HepG2 (cell line): ENCODE data around the gene FOXD2. TPM values are rescaled to one million over a fixed set of nuclear protein-coding genes. Genes with fewer than 3 reads are reported as not detected.

Experiments used
- ARHGAP35 ChIP-seq: sonication (generic); formaldehyde crosslinking; IDR thresholded peaks from 2 replicates; pipeline ENCODE4 v1.9.0; 2022; ENCODE audit warnings: mild to moderate bottlenecking, inconsistent platforms, moderate library complexity, missing genetic modification reagents, borderline replicate concordance
- BRCA1 ChIP-seq: sonication (generic); formaldehyde crosslinking; IDR thresholded peaks from 2 replicates; pipeline ENCODE4 v1.4.0; 2020; ENCODE audit warnings: missing genetic modification reagents
- CEBPG ChIP-seq: IDR thresholded peaks from 2 replicates; pipeline ENCODE4 v1.6.1; 2016
- JUND ChIP-seq: sonication (generic); formaldehyde crosslinking; IDR thresholded peaks from 2 replicates; pipeline ENCODE4 v1.8.0; 2022; ENCODE audit warnings: mild to moderate bottlenecking, missing genetic modification reagents
- NR1H2 ChIP-seq: sonication (generic); formaldehyde crosslinking; IDR thresholded peaks from 2 replicates; pipeline ENCODE4 v1.8.1; 2022; ENCODE audit warnings: low read depth, missing genetic modification reagents, borderline replicate concordance
- NRL ChIP-seq: sonication (generic); formaldehyde crosslinking; IDR thresholded peaks from 2 replicates; pipeline ENCODE4 v1.5.0; 2020; ENCODE audit warnings: missing genetic modification reagents, mild to moderate bottlenecking, moderate library complexity, borderline replicate concordance
- PAF1 ChIP-seq: IDR thresholded peaks from 2 replicates; pipeline ENCODE4 v1.6.1; 2016; ENCODE audit warnings: missing genetic modification reagents, missing compliant biosample characterization
- POLR2AphosphoS5 ChIP-seq: IDR thresholded peaks from 2 replicates; pipeline ENCODE4 v1.6.1; 2012; ENCODE audit warnings: low read depth, low read length
- PRPF4 ChIP-seq: fragments of 200-400 bp; formaldehyde crosslinking; IDR thresholded peaks from 2 replicates; pipeline ENCODE4 v1.6.1; 2016; ENCODE audit warnings: low read length, low read depth; ENCODE audit not compliant: poor library complexity, severe bottlenecking
- RORA ChIP-seq: sonication (generic); formaldehyde crosslinking; IDR thresholded peaks from 2 replicates; pipeline ENCODE4 v1.5.0; 2020; ENCODE audit warnings: mild to moderate bottlenecking, missing genetic modification reagents, moderate library complexity
- TBL1XR1 ChIP-seq: fragments of 150-350 bp; IDR thresholded peaks from 2 replicates; pipeline ENCODE4 v1.6.1; 2014; ENCODE audit warnings: borderline replicate concordance, low read length; ENCODE audit not compliant: partially characterized antibody
- TEAD3 ChIP-seq: optimal IDR thresholded peaks from 2 replicates; pipeline ENCODE3; 2016; ENCODE audit warnings: borderline replicate concordance
- YEATS4 ChIP-seq: sonication (generic); formaldehyde crosslinking; IDR thresholded peaks from 2 replicates; pipeline ENCODE4 v1.4.0; 2020; ENCODE audit warnings: missing genetic modification reagents, borderline replicate concordance
- ZKSCAN1 ChIP-seq: fragments of 150-350 bp; IDR thresholded peaks from 2 replicates; pipeline ENCODE4 v1.6.1; 2014; ENCODE audit warnings: low read length
- ZNF296 ChIP-seq: sonication (generic); formaldehyde crosslinking; conservative IDR thresholded peaks from 2 replicates; pipeline ENCODE4 v1.5.0; 2020; ENCODE audit warnings: mild to moderate bottlenecking, missing genetic modification reagents
- ZNF350 ChIP-seq: sonication (generic); formaldehyde crosslinking; IDR thresholded peaks from 2 replicates; pipeline ENCODE4 v1.4.0; 2020; ENCODE audit warnings: mild to moderate bottlenecking, low read depth, missing genetic modification reagents, borderline replicate concordance
- ZNF598 ChIP-seq: sonication (generic); formaldehyde crosslinking; IDR thresholded peaks from 2 replicates; pipeline ENCODE4 v1.5.1; 2020; ENCODE audit warnings: mild to moderate bottlenecking, missing genetic modification reagents, borderline replicate concordance
- ZNF83 ChIP-seq: sonication (generic); formaldehyde crosslinking; IDR thresholded peaks from 2 replicates; pipeline ENCODE4 v1.4.0; 2020; ENCODE audit warnings: missing genetic modification reagents, mild to moderate bottlenecking, borderline replicate concordance
- ZSCAN9 ChIP-seq: IDR thresholded peaks from 2 replicates; pipeline ENCODE4 v1.6.1; 2016; ENCODE audit warnings: borderline replicate concordance
- polyA plus RNA-seq, 8 experiments: library from polyadenylated mRNA; depleted of rRNA in 3 of 8; stranded (reverse) in 7 of 8; unstranded in 1 of 8; fragments of >200 nt; fragmentation: Illumina TruSeq in 4 of 8; extraction: Trizol in 4 of 8; gene quantifications; 2 replicates each; pipeline versions ENCODE4 v1.2.1 to v1.2.3, GENCODE V29; 2011 to 2016; ENCODE audit warnings: low read depth in 4 of 8, missing spikeins in 1 of 8, mixed read lengths in 1 of 8; ENCODE audit not compliant: insufficient read depth in 1 of 8
- total RNA-seq, 5 experiments: library from RNA; depleted of rRNA; stranded (reverse); fragments of >200 nt; fragmentation: Illumina TruSeq; extraction: Trizol; gene quantifications; 2 replicates each; pipeline ENCODE4 v1.2.3, GENCODE V29; 2016; ENCODE audit warnings: low read depth in 1 of 5
- TF ChIP-seq, protein P1 (sequence below), 2 experiments: sonication (generic) in 1 of 2; formaldehyde crosslinking in 1 of 2; IDR thresholded peaks; 2 replicates each; pipeline versions ENCODE4 v1.5.1 to v1.6.1; 2011 to 2020; ENCODE audit warnings: borderline replicate concordance in 1 of 2, low read depth in 1 of 2, low read length in 1 of 2, mild to moderate bottlenecking in 1 of 2, missing genetic modification reagents in 1 of 2, moderate library complexity in 1 of 2
- TF ChIP-seq, protein P2 (sequence below): sonication (generic); formaldehyde crosslinking; IDR thresholded peaks from 2 replicates; pipeline ENCODE4 v1.8.1; 2023; ENCODE audit warnings: mild to moderate bottlenecking, missing genetic modification reagents
- TF ChIP-seq, protein P3 (sequence below): sonication (generic); formaldehyde crosslinking; IDR thresholded peaks from 2 replicates; pipeline ENCODE4 v1.9.0; 2021; ENCODE audit warnings: missing genetic modification reagents, mild to moderate bottlenecking, borderline replicate concordance
- TF ChIP-seq, protein P4 (sequence below): sonication (generic); formaldehyde crosslinking; IDR thresholded peaks from 2 replicates; pipeline ENCODE4 v1.4.0; 2020; ENCODE audit warnings: low read depth, missing genetic modification reagents

FOXD2 gene
- total and polyA plus RNA-seq, 2 of the 13 experiments (the other 11 are each of a cell fraction or from before 2014, with no cell fraction given), result 0.01 to 0.09 TPM

DNA sequence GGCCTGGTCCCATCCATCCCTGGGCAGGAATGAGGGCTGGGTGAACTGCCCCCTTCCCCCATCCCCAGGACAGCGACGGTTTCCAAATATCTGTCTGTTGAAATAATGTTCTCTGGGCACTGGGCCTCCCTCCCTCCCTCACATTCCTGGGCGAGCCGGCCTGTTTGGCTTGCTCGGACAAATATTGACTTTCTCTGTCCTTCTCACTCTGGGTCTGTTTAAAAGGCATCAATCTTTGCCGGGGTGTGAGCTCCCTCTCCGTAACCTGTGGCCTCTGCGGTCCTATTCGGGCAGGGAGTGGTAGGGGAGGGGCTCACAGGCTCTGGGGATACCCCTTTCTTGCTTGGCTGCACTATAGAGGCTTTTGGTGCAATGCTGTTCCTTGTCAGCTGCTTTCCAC is 40.2 kb downstream of the FOXD2 start (continued):
- TF ChIP-seq, protein P1, sequence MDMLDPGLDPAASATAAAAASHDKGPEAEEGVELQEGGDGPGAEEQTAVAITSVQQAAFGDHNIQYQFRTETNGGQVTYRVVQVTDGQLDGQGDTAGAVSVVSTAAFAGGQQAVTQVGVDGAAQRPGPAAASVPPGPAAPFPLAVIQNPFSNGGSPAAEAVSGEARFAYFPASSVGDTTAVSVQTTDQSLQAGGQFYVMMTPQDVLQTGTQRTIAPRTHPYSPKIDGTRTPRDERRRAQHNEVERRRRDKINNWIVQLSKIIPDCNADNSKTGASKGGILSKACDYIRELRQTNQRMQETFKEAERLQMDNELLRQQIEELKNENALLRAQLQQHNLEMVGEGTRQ (IDR thresholded peaks at IDR 0.05; ENCODE audit: low read depth, low read length), result no peak
- TF ChIP-seq, protein P1 (CRISPR knock-in tag; IDR thresholded peaks at IDR 0.05; ENCODE audit: borderline replicate concordance), result no peak
- TF ChIP-seq JUND (peak; percentile 67; the same call in 1 of the 2 replicates), BRCA1 (no peak), NRL (CRISPR knock-in tag) (peak; percentile 57), PRPF4 (no peak), ZNF296 (CRISPR knock-in tag) (no peak), NR1H2 (CRISPR knock-in tag) (no peak; the same call in 1 of the 2 replicates), RORA (no peak), CEBPG (CRISPR knock-in tag) (peak; percentile 80), POLR2AphosphoS5 (no peak), TEAD3 (CRISPR knock-in tag) (peak; percentile 99), ZNF83 (CRISPR knock-in tag) (no peak), PAF1 (CRISPR knock-in tag) (no peak), TBL1XR1 (no peak), ZNF350 (CRISPR knock-in tag) (peak; percentile 77; the same call in 1 of the 2 replicates), ZSCAN9 (no peak), ZNF598 (0 out of 2 replicates have a peak, but pooled peaks have one; percentile 64), ZKSCAN1 (no peak), YEATS4 (CRISPR knock-in tag) (no peak), ARHGAP35 (CRISPR knock-in tag) (no peak)
- TF ChIP-seq, protein P2, sequence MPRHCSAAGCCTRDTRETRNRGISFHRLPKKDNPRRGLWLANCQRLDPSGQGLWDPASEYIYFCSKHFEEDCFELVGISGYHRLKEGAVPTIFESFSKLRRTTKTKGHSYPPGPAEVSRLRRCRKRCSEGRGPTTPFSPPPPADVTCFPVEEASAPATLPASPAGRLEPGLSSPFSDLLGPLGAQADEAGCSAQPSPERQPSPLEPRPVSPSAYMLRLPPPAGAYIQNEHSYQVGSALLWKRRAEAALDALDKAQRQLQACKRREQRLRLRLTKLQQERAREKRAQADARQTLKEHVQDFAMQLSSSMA, result no peak
- TF ChIP-seq, protein P3, sequence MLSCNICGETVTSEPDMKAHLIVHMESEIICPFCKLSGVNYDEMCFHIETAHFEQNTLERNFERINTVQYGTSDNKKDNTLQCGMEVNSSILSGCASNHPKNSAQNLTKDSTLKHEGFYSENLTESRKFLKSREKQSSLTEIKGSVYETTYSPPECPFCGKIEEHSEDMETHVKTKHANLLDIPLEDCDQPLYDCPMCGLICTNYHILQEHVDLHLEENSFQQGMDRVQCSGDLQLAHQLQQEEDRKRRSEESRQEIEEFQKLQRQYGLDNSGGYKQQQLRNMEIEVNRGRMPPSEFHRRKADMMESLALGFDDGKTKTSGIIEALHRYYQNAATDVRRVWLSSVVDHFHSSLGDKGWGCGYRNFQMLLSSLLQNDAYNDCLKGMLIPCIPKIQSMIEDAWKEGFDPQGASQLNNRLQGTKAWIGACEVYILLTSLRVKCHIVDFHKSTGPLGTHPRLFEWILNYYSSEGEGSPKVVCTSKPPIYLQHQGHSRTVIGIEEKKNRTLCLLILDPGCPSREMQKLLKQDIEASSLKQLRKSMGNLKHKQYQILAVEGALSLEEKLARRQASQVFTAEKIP (CRISPR knock-in tag), result no peak
- TF ChIP-seq, protein P4, sequence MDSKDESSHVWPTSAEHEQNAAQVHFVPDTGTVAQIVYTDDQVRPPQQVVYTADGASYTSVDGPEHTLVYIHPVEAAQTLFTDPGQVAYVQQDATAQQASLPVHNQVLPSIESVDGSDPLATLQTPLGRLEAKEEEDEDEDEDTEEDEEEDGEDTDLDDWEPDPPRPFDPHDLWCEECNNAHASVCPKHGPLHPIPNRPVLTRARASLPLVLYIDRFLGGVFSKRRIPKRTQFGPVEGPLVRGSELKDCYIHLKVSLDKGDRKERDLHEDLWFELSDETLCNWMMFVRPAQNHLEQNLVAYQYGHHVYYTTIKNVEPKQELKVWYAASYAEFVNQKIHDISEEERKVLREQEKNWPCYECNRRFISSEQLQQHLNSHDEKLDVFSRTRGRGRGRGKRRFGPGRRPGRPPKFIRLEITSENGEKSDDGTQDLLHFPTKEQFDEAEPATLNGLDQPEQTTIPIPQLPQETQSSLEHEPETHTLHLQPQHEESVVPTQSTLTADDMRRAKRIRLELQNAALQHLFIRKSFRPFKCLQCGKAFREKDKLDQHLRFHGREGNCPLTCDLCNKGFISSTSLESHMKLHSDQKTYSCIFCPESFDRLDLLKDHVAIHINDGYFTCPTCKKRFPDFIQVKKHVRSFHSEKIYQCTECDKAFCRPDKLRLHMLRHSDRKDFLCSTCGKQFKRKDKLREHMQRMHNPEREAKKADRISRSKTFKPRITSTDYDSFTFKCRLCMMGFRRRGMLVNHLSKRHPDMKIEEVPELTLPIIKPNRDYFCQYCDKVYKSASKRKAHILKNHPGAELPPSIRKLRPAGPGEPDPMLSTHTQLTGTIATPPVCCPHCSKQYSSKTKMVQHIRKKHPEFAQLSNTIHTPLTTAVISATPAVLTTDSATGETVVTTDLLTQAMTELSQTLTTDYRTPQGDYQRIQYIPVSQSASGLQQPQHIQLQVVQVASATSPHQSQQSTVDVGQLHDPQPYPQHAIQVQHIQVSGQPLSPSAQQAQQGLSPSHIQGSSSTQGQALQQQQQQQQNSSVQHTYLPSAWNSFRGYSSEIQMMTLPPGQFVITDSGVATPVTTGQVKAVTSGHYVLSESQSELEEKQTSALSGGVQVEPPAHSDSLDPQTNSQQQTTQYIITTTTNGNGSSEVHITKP (CRISPR knock-in tag), result no peak
